Inferior parietal cortex (tissue), 1 donor: ENCODE data around the gene GNLY.

Source experiments
- DNase-seq: peaks from one replicate; pipeline ENCODE4 v3.0.0-alpha.2; 2016; ENCODE audit errors: extremely low spot score

GNLY gene

GRCh38 chr2:85728883-85729824 lies 35.0 kb downstream of the GNLY start:
- DNase-seq = peak; percentile 86

GRCh38 chr2:85729825-85730510 lies 35.8 kb downstream of the GNLY start:
- no peak for DNase-seq

- DNase-seq = no peak
Observed at GRCh38 chr2:85730686-85731230, 36.6 kb downstream of the GNLY start.

GRCh38 chr2:85731606-85732005 lies 37.4 kb downstream of the GNLY start:
- no peak for DNase-seq

- no peak for DNase-seq
Observed at GRCh38 chr2:85732467-85733120, 38.4 kb downstream of the GNLY start.

GRCh38 chr2:85733121-85733960 lies 39.2 kb downstream of the GNLY start:
- DNase-seq = no peak

- no peak for DNase-seq
Observed at GRCh38 chr2:85734015-85734414, 39.9 kb downstream of the GNLY start.

GRCh38 chr2:85734942-85735608 lies 40.9 kb downstream of the GNLY start:
- no peak for DNase-seq

- no peak for DNase-seq
Observed at GRCh38 chr2:85735691-85736090, 41.5 kb downstream of the GNLY start.

GRCh38 chr2:85736456-85737355 lies 42.5 kb downstream of the GNLY start:
- no peak for DNase-seq

- DNase-seq = no peak
Observed at GRCh38 chr2:85737481-85737880, 43.3 kb downstream of the GNLY start.

- no peak for DNase-seq
Observed at GRCh38 chr2:85737961-85738360, 43.8 kb downstream of the GNLY start.

GRCh38 chr2:85740193-85740592 lies 46.0 kb downstream of the GNLY start:
- no peak for DNase-seq

- no peak for DNase-seq
Observed at GRCh38 chr2:85741211-85741832, 47.2 kb downstream of the GNLY start.

- DNase-seq = peak; percentile 76
Observed at GRCh38 chr2:85741833-85742455, 47.8 kb downstream of the GNLY start.

- no peak for DNase-seq
Observed at GRCh38 chr2:85743304-85743978, 49.3 kb downstream of the GNLY start.

GRCh38 chr2:85744055-85744454 lies 49.9 kb downstream of the GNLY start:
- DNase-seq = no peak
